NCI-H510A treated with DMSO at 0.1 percent for 48 hours (cell line): Measurements from ENCODE around the gene SEMA3G.

Source experiments
- DNase-seq: peaks from one replicate; lab custom pipeline; 2025; lab: John Stamatoyannopoulos, UW

SEMA3G gene

DNA sequence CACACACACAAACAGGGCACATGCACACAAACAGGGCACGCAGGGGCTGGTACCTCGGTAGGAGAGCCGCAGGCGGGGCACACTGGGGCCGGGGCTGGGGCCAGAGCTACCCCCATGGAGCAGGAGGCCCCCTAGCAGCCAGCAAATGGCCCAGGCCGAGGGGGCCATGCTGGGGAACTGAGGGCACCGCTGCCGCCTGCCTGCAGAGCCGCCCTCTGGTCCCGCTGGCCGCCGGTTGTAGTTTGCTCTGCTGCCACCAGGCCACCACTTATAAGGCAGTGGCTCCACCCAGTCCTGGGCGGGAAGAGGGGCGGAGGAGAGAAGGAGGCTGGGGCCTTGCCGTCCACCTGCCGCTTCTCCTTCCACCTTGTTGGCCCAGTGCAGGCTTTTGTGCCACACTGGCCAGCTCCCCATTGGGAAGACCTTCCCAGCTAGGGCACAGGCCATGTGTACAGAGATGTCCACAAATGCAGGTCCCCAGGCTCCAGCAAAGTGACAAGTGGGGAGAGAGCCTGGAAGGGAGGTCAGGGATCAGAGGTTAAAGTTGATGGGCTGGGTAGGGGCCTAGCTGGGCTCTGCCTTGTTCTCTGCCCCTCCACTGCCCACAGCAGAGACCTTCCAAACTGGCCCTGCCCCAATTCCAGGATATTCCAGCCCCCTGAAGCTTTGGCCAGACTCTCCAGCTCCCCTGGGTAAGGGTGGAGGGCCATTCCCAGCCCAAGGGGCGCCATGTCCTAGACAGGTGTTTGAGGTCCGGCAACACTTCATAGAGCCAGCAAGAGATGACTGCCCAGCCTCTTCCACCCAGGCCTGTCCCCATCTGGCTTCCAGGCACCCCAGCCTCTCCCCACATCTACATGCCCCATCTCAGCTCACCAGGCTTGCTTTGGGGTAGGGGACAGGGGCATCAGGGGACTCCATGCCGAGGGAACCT lies at the start of gene SEMA3G:
Gene SEMA3G, minus strand, starts transcription at position 244 of the 934 bp plus-strand sequence. Its CDS starts 76 bp downstream, at position 168.
- DNase-seq = peak; percentile 25

GRCh38 chr3:52494445-52494844 lies 49.5 kb upstream of the SEMA3G start:
- DNase-seq = peak; percentile 74

DNA sequence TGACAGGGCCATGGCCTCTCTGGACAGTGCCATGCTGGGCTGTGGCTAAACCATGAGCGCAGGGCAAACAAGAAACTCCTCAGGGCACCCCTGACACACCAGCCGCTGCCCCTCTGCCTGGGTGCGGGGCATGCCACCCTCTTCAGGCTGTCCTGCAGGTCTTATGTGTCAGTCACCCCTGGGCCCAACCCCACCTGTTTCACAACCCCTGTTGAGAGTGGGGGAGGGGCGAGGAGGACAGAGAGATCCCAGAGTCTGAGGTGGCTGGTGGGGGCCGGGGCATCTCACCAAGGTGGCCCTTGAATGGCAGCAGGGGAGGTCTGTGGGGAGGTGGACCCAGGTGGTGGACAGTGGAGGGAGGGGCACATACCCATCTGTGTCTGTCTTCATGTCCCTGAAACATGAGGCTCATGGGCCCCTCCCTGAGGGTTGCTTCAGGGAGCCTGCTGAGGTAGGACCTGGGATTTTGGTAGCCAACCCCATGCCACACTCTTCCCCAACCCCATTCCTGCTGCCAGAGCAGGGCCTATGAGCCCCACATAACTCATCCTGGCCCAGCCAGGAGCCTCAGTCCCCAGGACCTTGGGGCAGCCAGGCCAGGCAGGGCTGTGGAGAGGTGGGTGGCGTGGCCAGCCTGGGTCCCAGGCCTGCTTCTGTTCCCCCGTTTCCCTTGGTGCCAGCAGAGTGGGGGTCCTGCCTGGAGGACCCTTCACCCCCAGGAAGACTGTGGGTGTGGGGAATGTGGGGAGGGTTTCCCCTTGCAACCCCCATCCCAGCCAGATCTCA lies 48.5 kb upstream of the SEMA3G start:
- DNase-seq = no peak

GRCh38 chr3:52492059-52492458 lies 47.2 kb upstream of the SEMA3G start:
- no peak for DNase-seq

GRCh38 chr3:52490939-52491526 lies 46.1 kb upstream of the SEMA3G start:
- no peak for DNase-seq

- no peak for DNase-seq
These were observed 45.4 kb upstream of the SEMA3G start for GRCh38 chr3:52490035-52490938.

DNA sequence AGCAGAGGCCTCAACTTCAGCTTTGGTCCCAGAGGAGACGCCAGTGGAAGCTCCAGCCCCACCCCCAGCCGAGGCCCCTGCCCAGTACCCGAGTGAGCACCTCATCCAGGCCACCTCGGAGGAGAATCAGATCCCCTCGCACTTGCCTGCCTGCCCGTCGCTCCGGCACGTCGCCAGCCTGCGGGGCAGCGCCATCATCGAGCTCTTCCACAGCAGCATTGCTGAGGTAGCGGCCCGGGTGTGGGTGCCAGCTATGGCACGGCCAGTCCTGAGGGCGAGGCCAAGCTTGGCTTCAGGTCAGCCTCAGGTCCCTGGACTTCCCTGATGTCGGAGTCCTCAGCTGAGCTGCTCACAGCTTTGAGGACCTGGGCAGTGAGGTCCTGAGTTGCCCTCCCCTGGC lies 44.5 kb upstream of the SEMA3G start:
- no peak for DNase-seq

DNA sequence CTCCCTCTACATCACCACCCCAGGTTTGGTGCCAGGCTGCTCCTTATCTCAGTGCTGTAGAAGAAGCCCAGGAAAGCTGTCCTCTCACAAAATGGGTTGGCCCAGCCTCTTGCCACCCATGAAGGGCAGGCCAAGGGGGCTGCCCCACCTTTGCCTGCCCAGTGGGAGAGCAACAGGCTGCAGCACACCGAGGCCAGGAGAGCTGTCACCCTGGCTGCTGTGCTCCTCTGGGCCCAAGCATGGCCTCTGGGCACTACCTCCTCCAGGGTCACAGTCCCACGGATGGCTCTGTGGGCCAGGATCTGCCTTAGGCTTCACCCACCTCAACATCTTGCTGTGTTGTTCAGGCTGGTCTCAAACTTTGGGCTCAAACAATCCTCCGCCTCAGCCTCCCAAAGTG lies 43.8 kb upstream of the SEMA3G start:
- DNase-seq = no peak

- no peak for DNase-seq
These were observed 43.1 kb upstream of the SEMA3G start for GRCh38 chr3:52487788-52488691.

- no peak for DNase-seq
These were observed 42.3 kb upstream of the SEMA3G start for GRCh38 chr3:52487050-52487787.

- DNase-seq = no peak
These were observed 40.0 kb upstream of the SEMA3G start for GRCh38 chr3:52484680-52485461.

DNA sequence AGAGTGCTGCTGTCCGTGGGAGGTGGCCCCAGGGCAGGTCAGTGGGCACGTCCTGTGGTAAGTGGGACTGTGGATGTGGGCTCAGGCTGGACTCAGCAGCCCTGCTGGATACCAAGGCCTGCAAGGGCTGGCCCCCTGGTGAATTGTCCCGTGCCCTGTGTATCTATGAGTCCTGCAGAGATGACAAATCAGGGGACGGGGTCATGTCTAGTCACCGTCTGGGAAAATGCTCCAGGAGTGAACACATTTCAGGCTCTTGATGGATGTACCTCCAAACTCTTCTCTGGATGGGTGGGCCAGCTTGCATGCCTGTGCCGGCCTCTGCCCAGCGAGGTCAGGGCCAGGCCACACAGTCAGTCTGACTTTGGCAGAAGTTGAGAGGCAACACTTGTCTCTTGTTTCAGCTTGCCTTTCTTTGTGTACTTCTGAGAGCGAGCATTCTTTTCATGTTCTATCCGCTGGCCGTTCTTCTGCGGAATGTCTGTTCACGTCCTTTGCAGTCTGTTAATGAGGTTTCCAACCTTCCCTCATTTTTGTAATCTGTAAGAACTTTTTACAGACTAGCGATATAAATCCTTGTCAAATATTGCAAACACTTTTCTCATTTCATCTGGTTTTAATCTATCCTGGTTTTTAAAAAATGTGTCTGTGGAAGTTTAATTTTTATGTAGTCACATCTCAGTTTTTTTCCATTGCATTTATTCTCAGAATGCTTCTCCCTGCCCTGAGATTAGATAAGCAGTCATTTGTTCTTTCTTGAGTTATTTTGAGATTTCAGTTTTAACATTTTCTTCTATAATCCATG lies 38.9 kb upstream of the SEMA3G start:
- no peak for DNase-seq

DNA sequence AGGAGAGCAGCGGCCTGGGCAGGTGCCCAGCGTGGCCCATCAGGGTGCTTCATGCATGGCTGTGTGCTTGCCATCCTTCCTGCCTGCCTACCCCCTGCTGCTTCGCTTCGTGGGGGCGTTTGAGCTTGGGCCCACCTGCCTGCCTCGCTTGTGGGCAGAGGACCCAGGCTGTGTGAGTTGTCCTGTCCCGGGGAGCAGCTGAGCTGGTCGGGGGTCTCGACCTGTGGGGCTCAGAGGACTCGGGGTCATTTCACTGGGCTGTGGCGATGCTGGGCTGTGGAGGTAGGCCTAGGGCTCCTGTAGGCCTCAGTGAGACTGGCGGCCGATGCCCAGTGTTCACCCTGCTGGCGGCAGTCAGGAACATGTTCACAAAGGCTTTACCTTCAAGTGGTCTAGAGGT lies 38.2 kb upstream of the SEMA3G start:
- no peak for DNase-seq

DNA sequence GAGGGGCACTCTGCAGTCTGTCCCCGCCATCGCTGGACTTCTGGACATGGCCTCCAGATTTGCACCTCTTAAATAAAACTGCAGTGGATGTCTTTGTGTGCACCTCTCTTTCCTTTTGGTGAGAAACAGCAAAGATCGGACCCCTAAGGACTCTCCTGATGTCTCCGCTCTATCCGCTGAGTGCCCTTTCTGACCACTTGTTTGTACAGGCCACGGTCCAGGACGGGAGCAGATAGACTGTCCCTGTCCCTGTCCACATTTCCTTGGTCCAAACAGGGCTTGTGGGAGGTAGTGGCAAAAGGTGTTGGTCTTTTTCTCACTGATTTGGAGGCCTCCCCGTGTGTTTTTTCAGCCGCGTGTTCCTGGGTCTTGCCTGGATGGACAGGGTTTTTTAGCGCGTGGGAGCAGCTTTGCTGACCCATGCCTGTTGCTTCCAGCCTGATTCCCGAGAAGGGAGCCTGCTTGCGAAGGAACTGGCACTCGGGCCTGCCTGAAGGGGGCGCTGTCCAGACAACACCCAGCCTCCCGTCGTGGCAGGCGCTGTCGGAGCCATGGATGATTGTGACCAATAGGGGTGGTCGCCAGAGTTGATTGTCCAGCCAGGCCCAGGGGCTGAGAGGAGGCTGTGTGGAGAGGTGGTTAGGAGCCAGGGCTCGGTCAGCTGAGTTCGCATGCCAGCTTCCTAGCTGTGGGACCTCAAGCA lies 37.1 kb upstream of the SEMA3G start:
- no peak for DNase-seq

DNA sequence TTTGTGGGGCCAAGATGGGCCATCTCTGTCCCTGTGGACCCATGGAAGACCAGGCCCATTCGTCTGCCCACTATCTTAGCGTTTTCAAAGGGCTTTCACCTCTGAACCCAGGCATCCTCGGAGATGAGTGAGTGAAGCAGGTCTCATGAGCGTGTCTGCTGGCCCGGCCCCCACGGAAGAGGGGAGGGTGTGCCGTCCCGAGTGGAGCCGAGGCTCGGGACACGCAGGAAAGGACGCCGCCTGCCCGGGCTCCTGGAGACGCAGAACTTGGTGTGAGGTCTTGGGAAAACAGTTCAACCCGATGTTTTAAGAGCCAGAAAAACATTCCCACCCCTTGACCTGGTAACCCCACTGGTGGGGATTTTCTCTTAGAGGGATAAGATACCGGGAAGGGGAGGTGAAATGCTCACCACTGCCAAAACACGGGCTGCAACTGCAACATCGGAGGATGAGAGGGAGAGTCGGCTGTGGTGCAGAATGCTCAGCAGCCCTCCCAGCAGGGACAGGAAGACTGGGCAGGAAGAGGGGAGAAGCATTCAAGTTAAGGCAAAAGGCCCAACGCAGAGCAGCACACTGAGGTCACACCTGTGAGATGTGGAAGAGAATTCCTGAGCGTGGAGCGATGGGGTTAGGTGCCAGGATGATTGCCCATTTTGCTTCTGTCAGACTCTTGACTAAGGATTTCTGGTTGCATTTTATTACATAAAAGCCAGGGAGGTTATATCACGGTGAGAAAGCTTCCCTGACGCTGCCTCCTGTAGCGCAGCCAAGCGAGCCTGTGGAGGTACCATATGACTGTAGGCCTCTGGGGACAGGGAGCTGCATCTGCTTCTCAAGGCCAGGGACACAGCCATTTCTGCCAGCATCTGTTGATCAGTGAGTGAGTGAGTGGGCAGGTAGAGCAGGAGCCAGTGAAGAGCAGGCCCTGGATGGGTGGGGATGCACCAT lies 36.1 kb upstream of the SEMA3G start:
- no peak for DNase-seq

DNA sequence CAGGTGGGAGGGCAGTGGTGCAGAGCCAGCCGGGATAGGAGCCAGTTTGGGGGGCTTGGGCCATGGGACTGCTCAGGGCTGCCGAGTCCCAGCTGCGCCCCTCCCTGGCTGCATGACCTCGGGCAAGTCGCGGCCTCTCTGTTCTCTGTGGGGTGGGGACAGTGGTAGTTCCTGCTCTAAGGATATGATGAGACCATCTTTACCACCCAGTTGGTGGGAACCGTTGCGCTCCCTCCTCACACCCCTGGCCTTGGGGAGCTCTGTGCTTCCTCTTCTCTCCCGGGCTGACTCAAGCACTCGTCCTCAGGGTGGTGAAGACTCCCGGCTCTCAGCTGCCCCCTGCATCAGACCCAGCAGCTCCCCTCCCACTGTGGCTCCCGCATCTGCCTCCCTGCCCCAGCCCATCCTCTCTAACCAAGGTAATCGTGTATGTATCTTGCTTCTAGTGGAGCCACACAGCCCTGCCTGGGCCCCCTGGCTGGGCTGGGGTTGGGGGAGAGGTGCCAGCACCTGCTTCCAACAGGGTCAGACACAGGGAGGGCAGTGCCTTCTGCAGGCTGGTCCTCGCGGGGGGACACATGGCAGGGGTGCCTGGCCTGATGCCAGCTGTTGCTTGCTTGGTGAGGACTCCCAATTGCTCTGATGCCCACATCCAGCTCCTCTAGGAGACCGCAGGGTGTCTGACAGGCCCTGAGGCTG lies 35.1 kb upstream of the SEMA3G start:
- no peak for DNase-seq
